Measurements from ENCODE around the gene FANCI.
A peak's percentile ranks its signal among the peaks of the same experiment; 100 is the strongest.

GRCh38 chr15:89243691-89244573 is at the start of gene FANCI:
- TF ChIP-seq CTCF (IDR thresholded peaks at IDR 0.05 in 8 of 11, conservative IDR thresholded peaks at IDR 0.05 in 3 of 11) (peak; percentile 12 to 71 (median 51)), POLR2A (IDR thresholded peaks at IDR 0.05) (peak in 1 of 3 donors; percentile 44)
